Hematopoietic multipotent progenitor cell treated with erythropoietin and hydrocortisone succinate and interleukin-3 and kit ligand, for 6 days (in vitro differentiated cells): ENCODE results near the gene IFI44.

Source experiments
- DNase-seq: peaks from one replicate; pipeline ENCODE4 v3.0.0-alpha.2; 2015

Gene IFI44, protein sequence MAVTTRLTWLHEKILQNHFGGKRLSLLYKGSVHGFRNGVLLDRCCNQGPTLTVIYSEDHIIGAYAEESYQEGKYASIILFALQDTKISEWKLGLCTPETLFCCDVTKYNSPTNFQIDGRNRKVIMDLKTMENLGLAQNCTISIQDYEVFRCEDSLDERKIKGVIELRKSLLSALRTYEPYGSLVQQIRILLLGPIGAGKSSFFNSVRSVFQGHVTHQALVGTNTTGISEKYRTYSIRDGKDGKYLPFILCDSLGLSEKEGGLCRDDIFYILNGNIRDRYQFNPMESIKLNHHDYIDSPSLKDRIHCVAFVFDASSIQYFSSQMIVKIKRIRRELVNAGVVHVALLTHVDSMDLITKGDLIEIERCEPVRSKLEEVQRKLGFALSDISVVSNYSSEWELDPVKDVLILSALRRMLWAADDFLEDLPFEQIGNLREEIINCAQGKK

DNA sequence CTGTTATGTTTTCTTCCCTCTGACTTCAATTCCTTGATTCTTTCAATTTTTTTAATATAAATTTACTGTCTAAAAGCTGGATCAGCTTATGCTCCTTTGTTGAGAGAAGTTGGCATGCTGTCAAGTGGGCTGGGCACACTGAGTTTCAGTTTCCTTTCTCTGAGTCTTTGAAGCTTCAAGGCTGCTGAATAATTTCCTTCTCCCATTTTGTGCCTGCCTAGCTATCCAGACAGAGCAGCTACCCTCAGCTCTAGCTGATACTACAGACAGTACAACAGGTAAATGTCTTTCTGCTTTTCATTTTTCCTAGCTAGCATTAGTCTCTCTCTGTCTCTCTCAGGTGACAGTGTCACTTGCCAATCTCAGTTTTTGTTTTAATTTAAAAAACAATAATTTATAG lies at the start of gene IFI44:
IFI44 (plus strand) TSS at position 204 of the 400 bp plus-strand sequence. CDS start 365 bp downstream, outside the sequence.
- peak; percentile 92 for DNase-seq

- no peak for DNase-seq
Measured at GRCh38 chr1:78601068-78601467, 48.6 kb upstream of the IFI44 start.

- DNase-seq, result no peak
Measured at GRCh38 chr1:78603206-78603605, 46.4 kb upstream of the IFI44 start.

GRCh38 chr1:78604643-78605042 lies 45.0 kb upstream of the IFI44 start:
- no peak for DNase-seq

DNA sequence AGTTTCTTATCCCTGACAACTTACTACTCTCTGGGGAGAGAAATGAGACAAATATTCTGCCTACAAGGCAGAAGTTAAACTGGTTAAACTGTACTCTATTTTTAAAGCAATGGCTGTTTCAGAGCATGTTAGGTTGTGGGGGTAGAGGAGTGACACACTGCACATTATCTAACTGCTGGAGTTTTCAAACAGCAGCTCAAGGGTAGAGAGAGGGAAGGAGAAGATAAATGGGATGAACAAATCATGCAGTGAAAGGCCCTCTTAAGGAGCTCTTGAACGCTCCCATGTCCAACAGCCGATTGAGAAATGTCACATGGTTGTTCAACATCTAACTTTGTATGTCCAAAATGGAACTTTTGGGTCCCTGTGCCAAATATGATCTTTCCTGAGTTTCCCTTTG lies 43.4 kb upstream of the IFI44 start:
- no peak for DNase-seq

DNA sequence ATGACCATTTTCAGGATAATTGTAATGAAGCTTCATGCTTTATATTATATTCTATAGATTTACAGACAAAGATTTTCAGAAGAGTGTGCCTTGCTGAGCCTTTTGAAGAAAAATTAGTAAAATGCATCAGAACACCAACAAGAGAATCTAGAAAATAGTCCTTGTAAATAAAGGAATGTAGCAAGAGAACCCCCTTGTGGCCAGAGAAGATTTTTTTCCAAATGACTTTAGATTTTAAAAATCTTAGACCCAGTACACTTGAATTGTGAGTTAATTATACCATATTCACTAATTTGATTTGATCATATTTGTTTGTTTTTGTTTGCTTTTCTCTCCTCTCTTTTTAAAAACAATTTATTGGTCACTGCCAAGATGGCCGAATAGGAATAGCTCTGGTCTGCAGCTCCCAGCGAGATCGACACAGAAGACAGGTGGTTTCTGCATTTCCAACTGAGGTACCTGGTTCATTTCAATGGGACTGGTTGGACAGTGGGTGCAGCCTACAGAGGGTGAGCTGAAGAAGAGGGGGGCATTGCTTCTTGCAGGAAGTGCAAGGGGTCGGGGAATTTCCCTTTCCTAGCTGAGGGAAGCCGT lies 42.2 kb upstream of the IFI44 start:
- peak; percentile 49 for DNase-seq

GRCh38 chr1:78607944-78608343 lies 41.7 kb upstream of the IFI44 start:
- DNase-seq, result no peak

- DNase-seq, result peak; percentile 93
Measured at GRCh38 chr1:78617615-78618026, 32.0 kb upstream of the IFI44 start.

GRCh38 chr1:78619032-78619431 lies 30.6 kb upstream of the IFI44 start:
- DNase-seq, result peak; percentile 62

DNA sequence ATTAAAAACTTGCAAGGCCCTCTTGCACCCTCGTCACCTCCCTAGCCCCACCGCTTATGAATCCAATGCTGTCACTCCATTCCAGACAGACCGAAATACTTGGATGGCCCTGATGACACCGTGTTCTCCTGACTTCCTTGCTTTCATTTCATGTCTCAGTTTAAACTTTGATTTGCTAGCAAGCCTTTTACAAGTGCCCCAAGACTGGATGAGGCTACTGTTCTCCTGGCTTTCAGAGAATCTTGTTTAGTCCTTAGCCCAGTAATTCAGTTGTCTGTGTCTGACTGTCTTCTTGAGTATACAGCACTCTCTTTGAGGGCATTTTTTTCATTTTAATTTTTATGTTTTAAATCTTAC lies 30.2 kb upstream of the IFI44 start:
- DNase-seq, result peak; percentile 30

DNA sequence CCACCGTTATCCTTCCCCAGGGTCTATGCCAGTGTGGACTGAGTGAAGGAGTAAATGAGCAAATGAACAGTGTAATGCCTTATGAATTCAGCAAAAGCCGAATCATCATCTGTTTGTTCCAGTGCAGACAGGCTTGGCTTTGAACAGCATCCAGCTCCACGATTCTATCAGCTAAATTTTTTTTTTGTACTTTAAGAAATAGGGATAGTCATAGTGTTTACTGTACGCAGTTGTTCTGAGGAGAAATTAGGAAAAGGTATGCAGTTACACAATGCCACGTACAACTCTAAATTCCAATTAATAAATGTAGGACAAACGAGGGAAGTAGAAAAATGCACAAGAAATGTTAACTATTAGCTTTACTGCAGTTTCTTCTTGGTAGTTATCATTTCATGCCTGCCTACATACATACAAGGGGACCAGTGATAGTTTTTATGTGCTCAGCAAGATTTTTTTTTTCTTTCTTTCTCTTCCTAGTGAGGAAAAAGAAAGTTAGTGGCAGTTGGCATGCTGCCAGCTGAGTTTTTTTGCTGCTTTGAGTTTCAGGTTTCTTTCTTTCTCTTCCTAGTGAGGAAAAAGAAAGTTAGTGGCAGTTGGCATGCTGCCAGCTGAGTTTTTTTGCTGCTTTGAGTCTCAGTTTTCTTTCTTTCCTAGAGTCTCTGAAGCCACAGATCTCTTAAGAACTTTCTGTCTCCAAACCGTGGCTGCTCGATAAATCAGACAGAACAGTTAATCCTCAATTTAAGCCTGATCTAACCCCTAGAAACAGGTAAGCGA lies 29.6 kb upstream of the IFI44 start, which contains the start of gene IFI44L:
IFI44L (plus strand) TSS at position 646 of the 777 bp plus-strand sequence. CDS start 7,468 bp downstream, outside the sequence.
- DNase-seq, result peak; percentile 44

- DNase-seq, result no peak
Measured at GRCh38 chr1:78620666-78621065, 29.0 kb upstream of the IFI44 start.

GRCh38 chr1:78622548-78622947 lies 27.1 kb upstream of the IFI44 start:
- DNase-seq, result no peak

- no peak for DNase-seq
Measured at GRCh38 chr1:78624035-78624434, 25.6 kb upstream of the IFI44 start.

- DNase-seq, result no peak
Measured at GRCh38 chr1:78627321-78627720, 22.3 kb upstream of the IFI44 start.

DNA sequence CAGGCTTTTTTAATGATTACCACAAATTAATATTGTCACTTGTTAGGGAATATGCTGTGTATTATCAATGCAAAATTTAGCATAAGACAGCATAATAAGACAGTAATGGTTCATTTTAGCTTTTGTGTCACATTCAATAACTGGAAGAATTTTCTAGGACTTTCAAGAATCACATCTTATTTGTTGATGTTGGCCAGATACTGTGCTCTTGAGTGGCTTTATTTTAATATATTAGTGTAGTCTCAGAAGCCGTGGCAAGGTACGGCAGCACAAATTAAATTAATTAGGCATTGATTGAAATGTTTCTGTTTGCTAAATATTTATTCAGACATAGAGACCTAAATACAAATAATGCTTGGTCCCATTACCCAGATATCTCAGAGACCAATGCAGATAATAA lies 19.0 kb upstream of the IFI44 start:
- no peak for DNase-seq

DNA sequence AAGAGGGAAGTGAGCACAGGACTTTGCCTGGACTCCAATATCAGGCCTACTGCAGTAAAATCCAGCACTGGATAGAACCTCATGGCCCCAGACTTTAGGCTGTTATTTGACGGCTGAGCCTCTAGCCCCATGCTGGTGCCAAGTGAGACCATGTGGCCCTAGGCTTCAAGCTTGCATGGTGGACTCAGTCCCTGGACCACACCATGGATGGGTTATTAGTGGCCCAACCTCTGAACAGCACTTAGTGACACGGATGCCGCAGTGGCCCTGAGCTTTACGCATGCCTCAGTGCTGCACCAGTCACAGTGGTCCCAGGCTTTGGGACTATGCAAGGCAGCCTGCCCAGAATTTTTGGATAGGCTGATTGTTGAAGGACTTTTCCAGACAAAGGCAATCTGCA lies 16.4 kb upstream of the IFI44 start:
- DNase-seq, result no peak

DNA sequence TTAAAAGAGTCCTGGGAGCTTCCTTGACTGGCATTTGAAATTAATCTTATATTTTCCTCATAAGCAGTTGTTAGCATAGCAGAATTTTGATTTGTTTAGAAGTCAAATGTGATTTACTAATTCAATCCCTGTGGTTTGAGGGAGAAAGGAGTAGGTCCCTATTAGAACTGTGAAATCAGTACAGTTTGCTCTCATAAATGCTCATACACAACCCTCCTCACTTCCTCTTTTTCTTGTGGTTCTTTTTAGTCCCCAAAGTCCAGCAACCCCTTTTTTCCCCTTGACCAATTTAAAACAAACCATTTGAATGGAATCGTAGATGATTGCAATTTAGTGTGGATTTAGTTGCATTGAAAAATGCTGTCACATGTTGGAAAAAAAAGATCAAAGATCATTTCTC lies 9.2 kb upstream of the IFI44 start:
- peak; percentile 17 for DNase-seq

GRCh38 chr1:78641558-78641957 lies 8.1 kb upstream of the IFI44 start:
- DNase-seq, result no peak

GRCh38 chr1:78645723-78646122 lies 3.9 kb upstream of the IFI44 start:
- peak; percentile 21 for DNase-seq

- DNase-seq, result no peak
Measured at GRCh38 chr1:78647238-78647637, 2.4 kb upstream of the IFI44 start.

DNA sequence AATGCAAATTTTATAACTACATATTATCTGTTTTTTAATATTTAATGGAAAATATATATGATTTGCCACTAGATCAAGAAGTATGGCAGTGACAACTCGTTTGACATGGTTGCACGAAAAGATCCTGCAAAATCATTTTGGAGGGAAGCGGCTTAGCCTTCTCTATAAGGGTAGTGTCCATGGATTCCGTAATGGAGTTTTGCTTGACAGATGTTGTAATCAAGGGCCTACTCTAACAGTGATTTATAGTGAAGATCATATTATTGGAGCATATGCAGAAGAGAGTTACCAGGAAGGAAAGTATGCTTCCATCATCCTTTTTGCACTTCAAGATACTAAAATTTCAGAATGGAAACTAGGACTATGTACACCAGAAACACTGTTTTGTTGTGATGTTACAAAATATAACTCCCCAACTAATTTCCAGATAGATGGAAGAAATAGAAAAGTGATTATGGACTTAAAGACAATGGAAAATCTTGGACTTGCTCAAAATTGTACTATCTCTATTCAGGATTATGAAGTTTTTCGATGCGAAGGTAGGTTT lies 556 bp downstream of the IFI44 start:
- DNase-seq, result peak; percentile 16

GRCh38 chr1:78651241-78651640 lies 1.6 kb downstream of the IFI44 start:
- DNase-seq, result peak; percentile 37
